Measurements from ENCODE around the gene OR7G1. TPM values are rescaled to one million over a fixed set of nuclear protein-coding genes. Genes with fewer than 3 reads are reported as not detected.

OR7G1 gene
- total and polyA plus RNA-seq, 2 of the 8 experiments (the other 6 are each of a cell fraction or from before 2014, with no cell fraction given), result not detected

DNA sequence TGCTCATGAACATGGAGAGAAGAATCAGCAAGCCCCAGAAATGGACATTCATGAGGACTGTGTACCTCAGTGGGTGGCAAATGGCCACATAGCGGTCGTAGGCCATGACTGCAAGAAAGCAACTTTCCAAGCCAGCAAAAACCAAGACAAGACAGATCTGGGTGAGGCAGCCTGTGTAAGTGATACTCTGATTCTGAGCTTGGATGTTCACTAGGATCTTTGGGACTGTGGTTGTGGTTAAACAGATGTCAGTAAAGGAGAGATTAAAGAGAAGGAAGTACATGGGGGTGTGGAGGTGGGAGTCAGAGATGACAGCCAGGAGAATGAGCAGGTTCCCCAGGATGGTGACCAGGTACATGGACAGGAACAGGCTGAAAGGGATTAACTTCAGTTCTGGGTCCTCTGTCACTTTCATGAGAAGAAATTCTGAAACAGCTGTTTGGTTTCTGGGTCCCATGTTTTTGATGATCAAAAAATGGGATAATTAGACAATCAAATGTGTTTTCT is at the start of gene OR7G1 (continued):
- TF ChIP-seq EGR1 (IDR thresholded peaks at IDR 0.05; ENCODE audit: borderline replicate concordance, low read depth, low read length) (no peak), EP300 (IDR thresholded peaks at IDR 0.05; ENCODE audit: borderline replicate concordance in 1 of 2, low read depth in 2 of 2, low read length in 2 of 2) (no peak), TAF1 (IDR thresholded peaks at IDR 0.05; ENCODE audit: low read depth, low read length) (no peak), RNF2 (IDR thresholded peaks at IDR 0.05; ENCODE audit: borderline replicate concordance, low read depth, low read length, missing control alignments, poor library complexity, severe bottlenecking) (no peak), NANOG (IDR thresholded peaks at IDR 0.05; ENCODE audit: insufficient read depth, low read depth, low read length, poor library complexity, severe bottlenecking) (no peak)
- TF ChIP-seq, protein P1, sequence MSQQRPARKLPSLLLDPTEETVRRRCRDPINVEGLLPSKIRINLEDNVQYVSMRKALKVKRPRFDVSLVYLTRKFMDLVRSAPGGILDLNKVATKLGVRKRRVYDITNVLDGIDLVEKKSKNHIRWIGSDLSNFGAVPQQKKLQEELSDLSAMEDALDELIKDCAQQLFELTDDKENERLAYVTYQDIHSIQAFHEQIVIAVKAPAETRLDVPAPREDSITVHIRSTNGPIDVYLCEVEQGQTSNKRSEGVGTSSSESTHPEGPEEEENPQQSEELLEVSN (IDR thresholded peaks at IDR 0.05), result no peak

Measured in H1 (cell line).